HG03097 (cell line): Measurements from ENCODE around the gene RIMKLB.
"Not testable (repeated sequence)": the region's sequence is repeated elsewhere in the genome, so short reads cannot be mapped to it uniquely, and the experiment has no call there.

ENCODE experiments used
- ATAC-seq: cut with Tn5 transposase; IDR thresholded peaks from one replicate; pipeline ENCODE4 v1.9.1; 2021; ENCODE audit not compliant: unreplicated experiment, low FRiP score

RIMKLB gene

DNA sequence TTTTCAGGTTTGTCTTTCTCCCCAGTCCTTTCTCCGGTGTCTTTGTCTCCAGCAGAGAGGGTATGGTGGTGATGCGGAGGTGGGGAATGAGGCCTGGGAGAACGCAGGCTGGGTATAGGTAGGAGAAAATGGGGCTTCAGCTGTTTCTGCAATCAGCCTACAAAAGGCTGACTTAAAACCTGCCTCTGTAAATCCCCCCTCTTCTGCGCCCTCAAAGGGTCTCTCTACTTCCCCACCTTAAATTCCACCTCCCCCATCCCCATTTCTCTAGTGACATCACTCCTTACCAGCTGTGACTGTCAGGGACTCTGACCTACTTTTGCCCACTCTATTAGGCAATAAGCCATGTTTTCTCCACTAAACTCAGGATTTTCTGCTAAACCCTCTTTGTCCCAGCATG, 8.1 kb upstream of the RIMKLB start:
- no peak for ATAC-seq

DNA sequence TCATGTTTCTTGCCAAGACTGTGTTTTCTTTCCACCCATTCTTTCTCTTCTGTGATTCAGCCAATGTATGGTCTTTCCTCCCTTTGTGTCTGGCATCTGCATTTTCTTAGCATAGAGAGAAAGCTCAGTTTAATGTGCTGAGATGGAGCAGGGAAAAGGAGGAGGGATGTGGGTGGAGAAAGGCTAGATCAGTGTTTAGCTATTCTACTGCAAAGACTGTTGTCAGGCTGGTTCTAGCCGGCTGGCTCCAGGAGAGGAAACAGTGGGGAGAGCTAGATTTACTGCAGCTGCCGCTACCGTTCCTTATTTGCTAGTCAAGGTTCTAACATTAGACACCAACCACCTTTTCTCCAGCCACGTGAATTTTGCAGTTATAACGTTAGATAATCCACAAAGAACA, 5.2 kb upstream of the RIMKLB start:
- no peak for ATAC-seq

DNA sequence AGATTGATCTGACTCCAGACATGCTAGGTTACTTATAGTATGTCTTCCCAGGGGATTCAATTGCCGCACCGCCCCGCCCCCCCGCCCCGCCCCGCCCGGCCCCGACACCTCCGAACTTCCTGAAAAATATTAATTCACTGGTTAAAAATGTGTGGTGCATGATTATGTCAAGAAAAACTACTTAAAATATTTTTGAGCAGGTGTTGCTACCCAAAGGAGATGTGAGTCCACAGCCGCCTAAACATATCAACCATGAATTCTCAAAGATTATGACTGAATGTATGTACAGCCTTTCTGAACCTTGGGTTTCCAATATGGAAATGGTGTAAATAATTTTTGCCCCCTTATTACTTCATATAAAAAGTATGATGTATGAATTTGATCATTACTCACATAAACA, 2.7 kb upstream of the RIMKLB start:
- no peak for ATAC-seq

DNA sequence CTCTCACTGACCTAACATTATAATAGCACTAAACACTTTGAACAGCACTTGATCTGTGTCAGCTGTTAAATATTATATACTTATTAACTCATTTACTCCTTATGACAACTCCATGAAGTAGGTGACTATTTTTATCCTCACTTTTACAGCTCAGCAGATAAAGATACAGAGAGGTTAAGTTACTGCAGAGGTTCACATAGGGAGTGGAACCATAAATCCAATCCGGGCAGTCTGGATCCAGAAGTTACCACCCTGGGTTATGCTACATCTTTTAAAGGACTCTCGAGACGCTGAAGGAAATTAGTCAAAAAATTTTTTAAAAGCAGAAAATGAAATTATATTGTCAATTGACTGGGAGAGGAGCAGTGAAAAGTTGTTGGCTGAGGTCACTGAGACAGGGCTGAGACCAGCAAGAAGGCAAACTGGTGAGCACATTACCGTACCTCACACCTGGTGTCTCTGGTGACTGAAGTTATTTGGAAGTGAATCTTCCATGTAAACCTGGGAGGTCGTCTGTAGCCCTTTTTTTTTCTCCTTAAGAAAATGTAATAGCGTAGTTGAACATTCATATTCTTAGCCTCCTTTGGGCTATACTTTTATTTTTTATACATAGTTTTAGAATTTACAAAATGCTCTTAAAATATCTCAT, 1.2 kb upstream of the RIMKLB start:
- ATAC-seq, result no peak

DNA sequence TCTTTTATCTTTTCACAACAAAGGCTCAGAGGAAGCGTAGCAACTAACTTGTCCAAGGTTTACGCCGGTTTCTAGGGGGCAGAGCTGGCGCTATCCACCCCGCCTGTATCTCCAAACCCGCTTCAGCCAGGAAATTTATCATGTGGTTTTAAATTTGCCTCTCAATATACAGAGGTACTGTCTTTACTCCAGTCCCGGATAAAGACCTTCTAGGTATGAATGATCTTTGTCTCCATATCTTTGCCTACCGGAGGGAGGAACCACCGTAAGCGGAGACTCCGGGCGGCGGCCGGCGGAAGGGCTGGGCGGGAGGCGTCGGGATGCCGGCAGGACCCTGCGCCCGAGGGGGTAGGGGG, 693 bp upstream of the RIMKLB start:
- ATAC-seq, result peak; percentile 28

DNA sequence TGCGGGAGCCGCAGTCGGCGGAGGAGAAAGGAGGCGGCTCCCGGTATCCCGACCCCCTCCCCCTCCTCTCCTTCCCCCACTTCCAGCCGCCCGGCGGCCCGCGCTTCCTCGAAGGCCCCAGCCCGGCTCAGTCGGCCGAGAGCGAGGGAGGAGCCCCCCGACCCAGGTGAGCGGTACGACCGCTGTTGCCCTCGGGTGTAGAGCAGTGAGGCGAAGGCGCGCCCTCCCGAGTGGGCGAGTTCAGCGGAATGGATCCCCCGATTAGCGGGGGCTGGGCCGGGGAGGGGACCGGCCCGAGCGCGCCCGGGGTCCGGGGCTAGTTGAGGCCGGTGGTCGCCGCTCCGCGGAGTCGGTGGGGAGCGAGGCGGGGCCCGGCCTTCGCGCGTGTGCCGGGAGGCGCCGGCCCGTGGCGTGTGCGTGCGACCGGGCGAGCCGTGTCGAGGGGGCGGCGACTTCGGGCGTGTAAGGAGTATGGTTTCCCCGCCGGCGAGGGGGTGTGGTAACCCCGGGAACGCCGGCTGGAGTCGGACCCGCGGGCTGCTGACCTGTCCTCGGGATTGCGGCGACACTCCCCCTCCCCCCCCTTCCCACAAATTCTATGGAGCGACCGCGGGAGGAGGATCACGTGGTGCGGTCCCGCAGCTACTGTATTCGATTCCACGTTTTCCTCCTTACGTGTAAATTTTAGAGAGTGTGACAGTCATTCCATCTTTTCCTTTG, 501 bp downstream of the RIMKLB start:
- ATAC-seq, result peak; percentile 10

DNA sequence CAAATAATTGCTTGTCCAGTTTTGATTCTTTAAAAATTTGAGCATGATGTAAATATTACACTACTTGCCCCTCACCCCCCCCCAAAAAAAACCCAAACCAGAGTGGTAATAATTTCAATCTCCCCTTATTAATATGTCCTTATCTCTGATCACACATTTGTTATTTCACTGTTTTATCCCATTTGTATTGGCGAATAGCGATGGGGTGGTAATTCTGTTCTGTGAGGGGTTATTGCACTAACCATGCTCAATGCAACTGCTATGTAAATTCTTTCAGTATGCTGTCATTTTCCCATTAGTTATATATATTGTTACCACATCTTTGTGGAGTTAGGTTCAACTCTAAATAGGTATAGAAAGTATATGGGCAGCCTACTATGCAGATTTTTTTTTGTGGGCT, 1.1 kb downstream of the RIMKLB start:
- ATAC-seq, result no peak

DNA sequence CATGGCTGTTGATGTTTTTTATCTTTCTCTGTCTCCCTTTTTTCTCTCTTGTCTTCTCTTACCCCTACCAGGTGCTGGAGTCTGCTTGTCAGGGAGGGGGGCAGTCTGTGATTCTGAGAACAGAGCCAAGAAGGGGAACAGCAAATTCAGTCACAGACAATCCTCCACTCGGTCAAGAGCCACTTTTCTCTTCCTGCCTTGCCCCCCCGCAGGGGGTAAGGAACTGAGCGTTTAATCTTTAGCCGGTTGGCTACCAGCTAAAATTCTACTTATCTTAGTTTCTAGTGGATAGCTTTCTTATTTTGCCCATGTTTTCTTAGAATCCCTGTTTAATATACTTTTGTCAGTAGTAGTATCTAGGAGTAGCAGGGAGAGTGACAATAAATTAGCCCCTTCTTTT, 1.9 kb downstream of the RIMKLB start:
- no peak for ATAC-seq

DNA sequence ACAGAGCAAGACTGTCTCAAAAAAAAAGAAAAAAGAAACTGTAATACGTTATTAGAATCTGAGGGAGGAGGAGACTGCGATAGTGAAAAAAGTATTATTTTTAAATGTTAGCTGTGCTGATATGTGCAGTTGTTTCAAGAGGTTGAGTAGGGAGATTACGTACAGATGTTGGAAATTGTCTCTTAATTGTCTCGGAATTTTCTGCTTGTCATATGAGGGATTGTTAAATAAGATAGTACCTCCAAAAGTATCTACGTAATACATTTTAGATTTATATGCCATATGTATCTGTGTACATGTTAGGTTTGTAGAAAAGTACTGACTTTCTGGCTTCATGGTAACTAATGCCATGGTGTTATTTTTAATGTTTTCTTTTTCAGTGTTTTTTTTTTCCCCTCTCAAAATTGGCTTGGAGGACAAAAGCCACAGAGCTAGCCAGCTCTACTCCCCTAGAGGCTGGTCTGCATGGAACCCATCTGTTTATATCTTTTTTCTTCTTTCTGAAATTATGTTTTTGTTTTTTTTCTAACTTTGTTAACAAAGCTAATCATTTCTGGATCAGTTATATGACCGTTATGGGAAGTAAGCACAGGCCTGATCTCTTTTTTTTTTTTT, 3.4 kb downstream of the RIMKLB start:
- ATAC-seq, result no peak

DNA sequence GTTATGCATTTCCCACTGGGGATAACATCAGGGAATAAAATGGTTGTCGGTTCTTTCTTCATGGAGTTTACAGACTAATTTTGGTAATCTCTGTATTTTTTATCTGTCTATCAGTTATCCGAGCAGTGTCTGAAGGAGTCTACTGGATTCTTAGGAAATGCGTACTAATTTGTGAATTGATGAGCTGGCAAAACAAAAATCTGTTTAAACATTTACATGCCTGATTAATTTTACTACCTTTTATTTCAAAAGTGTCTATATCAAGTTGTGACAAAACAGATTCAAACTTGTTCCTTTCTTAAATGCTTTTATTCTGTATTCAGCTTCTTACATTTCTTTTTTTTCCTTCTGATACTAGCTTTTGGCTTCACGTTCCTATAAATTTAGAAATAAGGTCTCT, 4.4 kb downstream of the RIMKLB start:
- no peak for ATAC-seq

DNA sequence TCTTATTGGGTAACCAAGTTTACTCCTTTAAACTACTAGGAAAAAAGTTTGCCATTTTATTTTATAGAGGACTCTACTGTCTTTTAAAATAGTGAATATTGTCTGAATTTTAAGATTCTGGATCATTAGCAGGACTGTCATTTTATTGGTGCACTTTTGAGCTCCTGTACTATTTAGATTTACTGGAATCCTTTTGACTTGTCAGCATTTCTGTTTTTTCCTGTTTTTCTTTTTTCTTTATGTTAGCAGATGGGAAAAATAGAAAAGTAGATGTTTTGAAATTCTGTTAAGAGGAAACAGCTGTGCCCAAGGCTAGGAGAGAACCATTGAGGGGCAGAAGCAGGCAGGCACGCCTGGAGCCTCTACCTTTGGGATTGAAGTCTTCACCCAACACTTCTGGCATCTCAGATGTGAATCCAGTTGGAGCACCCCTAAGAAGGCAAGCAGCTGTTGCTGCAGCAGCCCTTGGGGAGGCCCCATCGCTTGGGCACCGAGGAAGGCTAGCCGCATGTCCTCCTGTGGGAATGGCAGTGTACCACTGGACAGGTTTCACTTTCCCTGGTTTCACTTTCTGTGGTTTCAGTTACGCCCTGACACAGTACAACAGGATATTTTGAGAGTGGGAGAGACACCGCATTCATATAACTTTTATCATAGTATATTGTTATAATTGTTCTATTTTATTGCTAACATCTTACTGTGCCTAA, 11.5 kb downstream of the RIMKLB start:
- ATAC-seq, result no peak

DNA sequence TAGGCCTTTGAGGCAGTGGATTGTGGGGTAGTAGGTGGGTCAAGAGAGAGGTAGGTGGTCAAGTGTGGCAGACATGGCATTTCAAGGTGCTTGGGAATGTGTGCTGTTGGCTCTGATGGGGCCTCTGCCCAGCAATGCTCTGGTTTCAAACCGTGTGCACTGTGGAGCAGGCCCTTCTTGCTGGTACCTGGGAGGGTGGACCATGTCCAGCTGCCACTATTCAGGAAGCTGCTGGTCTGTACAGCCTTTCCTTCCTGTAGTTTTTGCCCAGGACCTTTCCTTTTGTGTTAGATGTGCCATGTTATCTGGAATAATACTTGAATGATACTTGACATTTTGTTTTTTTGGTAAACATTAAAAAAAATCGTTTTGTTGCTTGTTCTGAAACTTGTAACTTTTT, 14.8 kb downstream of the RIMKLB start:
- ATAC-seq, result no peak

DNA sequence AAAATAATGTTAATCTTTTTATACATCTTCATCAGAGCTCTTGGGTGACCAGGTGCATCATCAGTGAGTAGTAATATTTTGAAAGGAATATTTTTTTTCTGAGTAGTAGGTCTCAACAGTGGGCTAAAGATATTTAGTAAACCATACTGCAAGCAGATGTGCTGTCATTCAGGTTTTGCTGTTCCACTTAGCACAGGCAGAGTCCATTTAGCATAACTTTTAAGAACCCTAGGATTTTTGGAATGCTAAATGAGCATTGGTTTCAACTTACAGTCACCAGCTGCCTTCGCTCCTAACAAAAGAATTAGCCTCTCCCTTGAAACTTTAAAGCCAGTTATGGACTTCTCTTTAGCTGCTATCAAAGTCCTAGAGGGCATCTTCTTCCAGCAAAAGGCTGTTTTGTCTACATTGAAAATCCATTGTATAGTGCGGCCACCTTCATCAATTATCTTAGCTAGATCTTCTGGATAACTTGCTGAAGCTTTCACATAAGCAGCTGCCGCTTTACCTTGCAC, 24.6 kb downstream of the RIMKLB start:
- no peak for ATAC-seq

DNA sequence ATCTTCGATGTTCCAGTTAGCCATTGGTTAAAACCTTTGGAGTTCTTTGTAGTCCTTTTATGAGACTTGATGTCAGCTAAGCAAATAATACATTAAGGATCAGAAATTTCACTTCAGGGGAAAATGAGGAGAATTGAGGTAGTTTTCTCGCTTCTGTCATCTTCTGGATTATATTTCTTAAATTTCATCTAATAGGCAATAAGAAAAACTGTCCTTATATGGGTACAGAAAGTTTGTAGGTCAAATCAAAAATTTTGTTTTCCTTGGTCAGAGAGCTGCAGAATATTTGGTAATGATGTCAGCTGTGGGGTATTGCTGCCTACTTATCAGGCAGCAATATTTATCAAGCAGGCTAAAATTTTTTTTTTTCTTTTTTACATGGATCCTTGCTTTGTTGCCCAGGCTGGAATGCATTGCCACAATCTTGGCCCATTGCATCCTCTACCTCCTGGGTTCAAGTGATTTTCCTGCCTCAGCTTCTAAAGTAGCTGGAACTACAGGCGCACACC, 37.1 kb downstream of the RIMKLB start:
- no peak for ATAC-seq

DNA sequence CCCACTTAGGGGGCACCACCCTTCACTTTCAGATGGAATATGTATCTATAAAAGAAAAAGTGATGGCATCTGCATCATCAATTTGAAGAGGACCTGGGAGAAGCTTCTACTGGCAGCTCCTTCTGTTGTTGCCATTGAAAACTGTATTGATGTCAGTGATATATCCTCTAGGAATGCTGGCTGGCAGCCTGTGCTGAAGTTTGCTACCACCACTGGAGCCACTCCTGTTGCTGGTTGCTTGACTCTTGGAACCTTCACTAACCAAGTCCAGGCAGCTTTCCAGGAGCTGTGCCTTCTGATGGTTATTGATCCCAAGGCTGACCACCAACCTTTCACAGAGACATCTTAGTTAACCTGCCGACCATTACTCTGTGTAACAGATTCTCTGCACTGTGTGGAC, 44.7 kb downstream of the RIMKLB start:
- no peak for ATAC-seq

DNA sequence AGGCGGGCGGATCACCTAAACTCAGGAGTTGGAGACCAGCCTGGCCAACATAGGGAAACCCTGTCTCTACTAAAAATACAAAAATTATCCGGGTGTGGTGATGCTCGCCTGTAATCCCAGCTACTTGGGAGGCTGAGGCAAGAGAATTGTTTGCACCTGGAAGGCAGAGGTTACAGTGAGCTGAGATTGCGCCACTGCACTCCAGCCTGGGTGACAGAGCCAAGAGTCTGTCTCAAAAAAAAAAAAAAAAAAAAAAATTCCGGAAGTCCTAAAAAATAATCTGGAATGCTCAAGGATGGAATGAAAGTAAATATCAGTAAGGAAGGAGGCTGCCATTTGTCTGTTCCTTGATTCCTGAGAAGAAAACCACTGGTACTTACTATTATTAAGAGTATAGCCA, 45.3 kb downstream of the RIMKLB start:
- not testable (repeated sequence) for ATAC-seq

DNA sequence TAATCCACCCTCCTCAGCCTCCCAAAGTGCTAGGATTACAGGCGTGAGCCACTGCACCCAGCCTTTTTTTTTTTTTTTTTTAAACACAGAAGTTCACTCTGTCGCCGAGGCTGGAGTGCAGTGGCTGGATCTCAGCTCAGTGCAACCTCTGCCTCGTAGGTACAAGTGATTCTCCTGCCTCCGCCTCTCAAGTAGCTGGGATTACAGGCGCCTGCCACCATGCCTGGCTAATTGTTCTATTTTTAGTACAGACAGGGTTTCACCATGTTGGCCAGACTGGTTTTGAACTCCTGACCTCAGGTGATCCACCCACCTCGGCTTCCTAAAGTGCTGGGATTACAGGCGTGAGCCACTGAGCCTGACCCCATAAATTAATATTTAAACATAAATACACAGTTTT, 47.8 kb downstream of the RIMKLB start:
- not testable (repeated sequence) for ATAC-seq

DNA sequence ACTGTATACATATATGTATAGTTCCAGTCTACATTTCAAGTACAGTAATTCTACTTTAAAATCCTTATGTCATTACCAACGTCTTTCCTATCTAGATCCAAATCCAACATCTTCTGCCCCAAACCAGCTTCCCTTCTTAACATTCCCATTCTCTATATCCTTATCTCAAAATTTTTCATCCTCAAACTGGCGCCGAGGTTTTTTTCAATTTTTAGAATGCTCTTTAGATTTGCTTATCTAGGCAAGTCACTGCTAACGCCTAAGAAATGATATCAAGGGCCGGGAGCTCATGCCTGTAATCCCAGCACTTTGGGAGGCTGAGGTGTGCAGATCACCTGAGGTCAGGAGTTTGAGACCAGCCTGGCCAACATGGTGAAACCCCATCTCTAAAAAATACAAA, 48.3 kb downstream of the RIMKLB start:
- no peak for ATAC-seq

DNA sequence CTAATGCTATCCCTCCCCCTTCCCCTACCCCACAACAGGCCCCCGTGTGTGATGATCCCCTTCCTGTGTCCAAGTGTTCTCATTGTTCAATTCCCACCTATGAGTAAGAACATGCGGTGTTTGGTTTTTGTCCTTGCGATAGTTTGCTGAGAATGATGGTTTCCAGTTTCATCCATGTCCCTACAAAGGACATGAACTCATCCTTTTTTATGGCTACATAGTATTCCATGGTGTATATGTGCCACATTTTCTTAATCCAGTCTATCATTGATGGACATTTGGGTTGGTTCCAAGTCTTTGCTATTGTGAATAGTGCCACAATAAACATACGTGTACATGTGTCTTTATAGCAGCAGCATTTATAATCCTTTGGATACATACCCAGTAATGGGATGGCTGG, 62.3 kb downstream of the RIMKLB start:
- not testable (repeated sequence) for ATAC-seq

DNA sequence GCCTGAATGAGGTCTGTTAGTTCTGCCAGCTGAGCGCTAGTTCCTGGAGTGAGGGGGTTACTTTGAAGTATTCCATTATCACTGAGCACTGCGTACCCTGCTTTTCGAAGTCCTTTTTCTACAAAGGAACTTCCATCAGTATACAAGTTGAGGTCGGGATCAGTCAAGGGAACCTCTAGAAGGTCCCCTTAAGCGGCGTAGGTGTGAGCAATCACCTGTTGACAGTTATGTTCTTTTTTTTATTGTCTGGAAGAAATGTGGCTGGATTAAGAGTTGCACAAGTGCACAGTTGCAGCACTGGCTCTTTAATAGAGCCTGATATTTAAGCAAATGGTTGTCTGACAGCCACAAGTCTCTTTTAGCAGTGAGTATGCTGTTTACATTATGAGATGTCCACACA, 64.9 kb downstream of the RIMKLB start:
- ATAC-seq, result not testable (repeated sequence)

DNA sequence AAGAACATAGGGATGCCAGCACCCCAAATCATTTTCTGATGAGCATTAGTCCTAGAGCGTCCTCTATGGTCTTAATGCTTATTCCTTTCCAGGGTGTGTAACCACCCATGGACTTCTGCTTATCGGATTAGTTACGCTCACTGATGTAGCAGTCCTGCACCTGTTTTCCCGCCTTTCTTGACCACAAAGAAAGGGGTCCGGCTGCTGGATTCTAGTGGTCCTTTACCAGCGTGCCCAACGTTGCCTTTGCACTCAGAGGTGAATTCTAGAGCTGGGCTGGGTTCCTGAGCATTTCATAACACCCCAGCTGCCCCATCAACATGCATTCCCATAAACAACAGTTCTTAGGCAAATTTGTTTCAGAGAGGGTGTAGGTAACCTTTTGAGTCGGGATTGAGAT, 68.3 kb downstream of the RIMKLB start:
- ATAC-seq, result not testable (repeated sequence)
